ENCODE results near the gene ADAP2.
"Not testable (repeated sequence)": the region's sequence is repeated elsewhere in the genome, so short reads cannot be mapped to it uniquely, and the experiment has no call there.

ADAP2 gene

GRCh38 chr17:30979919-30980318, 58.2 kb downstream of the ADAP2 start:
- not testable (repeated sequence) for H3K4me1 ChIP-seq (ENCODE audit: insufficient read depth, low read length); H3K9ac ChIP-seq (ENCODE audit: low read depth, low read length); H3K27me3 ChIP-seq (ENCODE audit: insufficient read depth, low read length); H3K9me3 ChIP-seq (ENCODE audit: insufficient read depth, low read depth, low read length); H3K27ac ChIP-seq (ENCODE audit: low read depth, low read length); H3K36me3 ChIP-seq (ENCODE audit: insufficient read depth, low read length); H3K4me3 ChIP-seq (ENCODE audit: low read length)
- WGBS = 98% methylated on average over 12 of the region's 33 CpGs

GRCh38 chr17:30981531-30982519, 60.1 kb downstream of the ADAP2 start:
- no peaks in the 10 kb centered on the region for H3K4me1 ChIP-seq (ENCODE audit: insufficient read depth, low read length)
- WGBS = 76% methylated on average over 8 of the region's 8 CpGs
- H3K4me3 ChIP-seq (ENCODE audit: low read length) = no peak overlapping the region
- 0 out of 2 replicates have a peak, but pooled peaks cover 10% of the 10 kb centered on the region for H3K36me3 ChIP-seq (ENCODE audit: insufficient read depth, low read length)
- no peaks in the 10 kb centered on the region for H3K27me3 ChIP-seq (ENCODE audit: insufficient read depth, low read length)
- H3K9ac ChIP-seq (ENCODE audit: low read depth, low read length) = no peak overlapping the region
- no peaks in the 10 kb centered on the region for H3K9me3 ChIP-seq (ENCODE audit: insufficient read depth, low read depth, low read length)
- no peak overlapping the region for H3K27ac ChIP-seq (ENCODE audit: low read depth, low read length)

- no peak overlapping the region for H3K4me3 ChIP-seq (ENCODE audit: low read length)
- WGBS = 97% methylated on average over 1 of the region's 1 CpG
- H3K9ac ChIP-seq (ENCODE audit: low read depth, low read length) = no peak overlapping the region
- no peak overlapping the region for H3K27ac ChIP-seq (ENCODE audit: low read depth, low read length)
- H3K4me1 ChIP-seq (ENCODE audit: insufficient read depth, low read length) = no peaks in the 10 kb centered on the region
- 0 out of 2 replicates have a peak, but pooled peaks cover 10% of the 10 kb centered on the region for H3K36me3 ChIP-seq (ENCODE audit: insufficient read depth, low read length)
- no peaks in the 10 kb centered on the region for H3K27me3 ChIP-seq (ENCODE audit: insufficient read depth, low read length)
- H3K9me3 ChIP-seq (ENCODE audit: insufficient read depth, low read depth, low read length) = no peaks in the 10 kb centered on the region
Observed at GRCh38 chr17:30982855-30983254, 61.1 kb downstream of the ADAP2 start.

GRCh38 chr17:30990458-30990857, 68.7 kb downstream of the ADAP2 start:
- WGBS = 98% methylated on average over 2 of the region's 3 CpGs
- Histone ChIP-seq H3K4me1 (ENCODE audit: insufficient read depth, low read length) (no peaks in the 10 kb centered on the region), H3K36me3 (ENCODE audit: insufficient read depth, low read length) (0 out of 2 replicates have a peak, but pooled peaks cover 9% of the 10 kb centered on the region), H3K27me3 (ENCODE audit: insufficient read depth, low read length) (no peaks in the 10 kb centered on the region), H3K9me3 (ENCODE audit: insufficient read depth, low read depth, low read length) (no peaks in the 10 kb centered on the region), H3K4me3 (ENCODE audit: low read length) (no peak overlapping the region), H3K27ac (ENCODE audit: low read depth, low read length) (no peak overlapping the region), H3K9ac (ENCODE audit: low read depth, low read length) (no peak overlapping the region)

- Histone ChIP-seq H3K36me3 (ENCODE audit: insufficient read depth, low read length) (peaks cover 17% of the 10 kb centered on the region; the same call in 1 of the 2 replicates), H3K27ac (ENCODE audit: low read depth, low read length) (no peak overlapping the region), H3K4me3 (ENCODE audit: low read length) (no peak overlapping the region), H3K9me3 (ENCODE audit: insufficient read depth, low read depth, low read length) (no peaks in the 10 kb centered on the region), H3K9ac (ENCODE audit: low read depth, low read length) (no peak overlapping the region), H3K27me3 (ENCODE audit: insufficient read depth, low read length) (no peaks in the 10 kb centered on the region), H3K4me1 (ENCODE audit: insufficient read depth, low read length) (no peaks in the 10 kb centered on the region)
- 95% methylated on average over 3 of the region's 3 CpGs for WGBS
Observed at GRCh38 chr17:30992551-30992950, 70.8 kb downstream of the ADAP2 start.

- Histone ChIP-seq H3K27ac (ENCODE audit: low read depth, low read length) (no peak overlapping the region), H3K9ac (ENCODE audit: low read depth, low read length) (no peak overlapping the region), H3K4me1 (ENCODE audit: insufficient read depth, low read length) (no peaks in the 10 kb centered on the region), H3K36me3 (ENCODE audit: insufficient read depth, low read length) (peaks cover 27% of the 10 kb centered on the region; the same call in 1 of the 2 replicates), H3K9me3 (ENCODE audit: insufficient read depth, low read depth, low read length) (no peaks in the 10 kb centered on the region), H3K4me3 (ENCODE audit: low read length) (no peak overlapping the region), H3K27me3 (ENCODE audit: insufficient read depth, low read length) (no peaks in the 10 kb centered on the region)
- 96% methylated on average over 3 of the region's 3 CpGs for WGBS
Observed at GRCh38 chr17:30995347-30995746, 73.6 kb downstream of the ADAP2 start.

- Histone ChIP-seq H3K27me3 (ENCODE audit: insufficient read depth, low read length) (no peaks in the 10 kb centered on the region), H3K36me3 (ENCODE audit: insufficient read depth, low read length) (peaks cover 27% of the 10 kb centered on the region; the same call in 1 of the 2 replicates), H3K27ac (ENCODE audit: low read depth, low read length) (no peak overlapping the region), H3K9ac (ENCODE audit: low read depth, low read length) (no peak overlapping the region), H3K9me3 (ENCODE audit: insufficient read depth, low read depth, low read length) (no peaks in the 10 kb centered on the region), H3K4me3 (ENCODE audit: low read length) (no peak overlapping the region), H3K4me1 (ENCODE audit: insufficient read depth, low read length) (no peaks in the 10 kb centered on the region)
- WGBS = 96% methylated on average over 3 of the region's 3 CpGs
Observed at GRCh38 chr17:30996486-30996885, 74.7 kb downstream of the ADAP2 start.

- WGBS = 95% methylated on average over 6 of the region's 6 CpGs
- H3K27ac ChIP-seq (ENCODE audit: low read depth, low read length) = no peak overlapping the region
- peaks cover 27% of the 10 kb centered on the region for H3K36me3 ChIP-seq (ENCODE audit: insufficient read depth, low read length)
- H3K27me3 ChIP-seq (ENCODE audit: insufficient read depth, low read length) = no peaks in the 10 kb centered on the region
- no peak overlapping the region for H3K4me3 ChIP-seq (ENCODE audit: low read length)
- H3K9ac ChIP-seq (ENCODE audit: low read depth, low read length) = no peak overlapping the region
- no peaks in the 10 kb centered on the region for H3K4me1 ChIP-seq (ENCODE audit: insufficient read depth, low read length)
- no peaks in the 10 kb centered on the region for H3K9me3 ChIP-seq (ENCODE audit: insufficient read depth, low read depth, low read length)
Observed at GRCh38 chr17:30997270-30997669, 75.5 kb downstream of the ADAP2 start.

- no peak overlapping the region for H3K9ac ChIP-seq (ENCODE audit: low read depth, low read length)
- H3K27ac ChIP-seq (ENCODE audit: low read depth, low read length) = no peak overlapping the region
- no peaks in the 10 kb centered on the region for H3K9me3 ChIP-seq (ENCODE audit: insufficient read depth, low read depth, low read length)
- no peak overlapping the region for H3K4me3 ChIP-seq (ENCODE audit: low read length)
- no peaks in the 10 kb centered on the region for H3K4me1 ChIP-seq (ENCODE audit: insufficient read depth, low read length)
- no peaks in the 10 kb centered on the region for H3K27me3 ChIP-seq (ENCODE audit: insufficient read depth, low read length)
- 97% methylated on average over 5 of the region's 5 CpGs for WGBS
- peaks cover 27% of the 10 kb centered on the region for H3K36me3 ChIP-seq (ENCODE audit: insufficient read depth, low read length)
Observed at GRCh38 chr17:30997842-30998241, 76.1 kb downstream of the ADAP2 start.

GRCh38 chr17:31002047-31002446, 80.3 kb downstream of the ADAP2 start:
- no peak overlapping the region for H3K4me3 ChIP-seq (ENCODE audit: low read length)
- no peak overlapping the region for H3K27ac ChIP-seq (ENCODE audit: low read depth, low read length)
- no peaks in the 10 kb centered on the region for H3K9me3 ChIP-seq (ENCODE audit: insufficient read depth, low read depth, low read length)
- H3K27me3 ChIP-seq (ENCODE audit: insufficient read depth, low read length) = no peaks in the 10 kb centered on the region
- H3K9ac ChIP-seq (ENCODE audit: low read depth, low read length) = no peak overlapping the region
- no peaks in the 10 kb centered on the region for H3K4me1 ChIP-seq (ENCODE audit: insufficient read depth, low read length)
- 92% methylated on average over 7 of the region's 7 CpGs for WGBS
- peaks cover 16% of the 10 kb centered on the region for H3K36me3 ChIP-seq (ENCODE audit: insufficient read depth, low read length)

GRCh38 chr17:31003225-31003866, 81.6 kb downstream of the ADAP2 start:
- Histone ChIP-seq H3K36me3 (ENCODE audit: insufficient read depth, low read length) (peaks cover 6% of the 10 kb centered on the region), H3K9me3 (ENCODE audit: insufficient read depth, low read depth, low read length) (no peaks in the 10 kb centered on the region), H3K4me1 (ENCODE audit: insufficient read depth, low read length) (no peaks in the 10 kb centered on the region), H3K27ac (ENCODE audit: low read depth, low read length) (no peak overlapping the region), H3K9ac (ENCODE audit: low read depth, low read length) (no peak overlapping the region), H3K27me3 (ENCODE audit: insufficient read depth, low read length) (peaks cover 12% of the 10 kb centered on the region), H3K4me3 (ENCODE audit: low read length) (no peak overlapping the region)
- WGBS = 100% methylated on average over 2 of the region's 5 CpGs

All from HUES64 (cell line).